ENCODE data around the gene CSRP1.
"Not testable (repeated sequence)": the region's sequence is repeated elsewhere in the genome, so short reads cannot be mapped to it uniquely, and the experiment has no call there.

The CSRP1 gene

GRCh38 chr1:201528631-201529252 lies 21.8 kb upstream of the CSRP1 start:
- Mint-ChIP-seq H3K27me3 (no peaks in the 10 kb centered on the region), H3K4me1 (ENCODE audit: low read depth) (no peaks in the 10 kb centered on the region), H3K36me3 (ENCODE audit: low read depth) (peaks cover 17% of the 10 kb centered on the region), H3K9me3 (no peaks in the 10 kb centered on the region), H3K4me3 (no peak overlapping the region), H3K27ac (no peak overlapping the region)

DNA sequence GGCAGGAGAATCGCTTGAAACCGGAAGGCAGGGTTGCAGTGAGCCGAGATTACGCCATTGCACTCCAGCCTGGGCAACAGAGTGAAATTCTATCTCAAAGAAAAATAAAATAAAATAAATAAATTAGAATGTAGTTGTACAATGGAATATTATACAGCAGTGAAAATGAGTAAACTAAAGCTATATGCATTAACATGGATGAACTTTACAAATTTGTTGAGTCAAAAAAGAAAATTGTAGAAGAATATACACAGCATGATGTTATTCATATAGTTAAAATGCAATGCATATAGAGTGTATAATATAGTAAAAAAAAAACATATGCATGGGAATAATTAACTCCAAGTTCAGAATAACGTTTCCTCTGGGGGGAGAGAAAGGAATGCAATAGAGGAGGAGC lies 21.0 kb upstream of the CSRP1 start:
- H3K27ac Mint-ChIP-seq: no peak overlapping the region
- H3K4me1 Mint-ChIP-seq (ENCODE audit: low read depth): no peaks in the 10 kb centered on the region
- H3K36me3 Mint-ChIP-seq (ENCODE audit: low read depth): peaks cover 20% of the 10 kb centered on the region
- H3K9me3 Mint-ChIP-seq: no peaks in the 10 kb centered on the region
- no peak overlapping the region for H3K4me3 Mint-ChIP-seq
- no peaks in the 10 kb centered on the region for H3K27me3 Mint-ChIP-seq

DNA sequence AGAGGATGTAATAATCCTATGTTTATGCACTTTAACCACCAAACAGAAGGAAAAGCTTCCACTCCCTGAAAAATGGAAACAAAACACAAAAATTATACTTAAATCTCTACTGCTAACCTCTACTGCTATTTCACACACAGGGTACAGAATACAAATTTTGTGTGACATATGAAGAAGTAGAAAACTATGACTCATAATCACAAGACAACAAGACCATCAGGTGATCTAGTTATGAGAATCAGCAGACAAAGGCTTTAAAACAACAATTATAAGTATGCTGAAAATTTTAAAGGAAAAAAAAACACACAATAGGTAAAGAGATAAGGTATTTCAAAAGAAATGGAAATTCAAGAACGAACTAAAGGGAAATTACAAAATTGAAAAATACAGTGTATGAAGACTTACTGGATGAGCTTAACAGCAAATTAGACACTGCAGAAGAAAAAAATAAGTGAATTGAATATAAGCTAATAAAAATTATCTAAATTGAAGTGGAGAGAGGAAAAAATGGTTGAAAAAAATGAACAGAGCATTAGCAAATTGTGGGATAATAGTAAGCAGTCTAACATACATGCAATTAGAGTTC lies 18.4 kb upstream of the CSRP1 start:
- no peaks in the 10 kb centered on the region for H3K4me1 Mint-ChIP-seq (ENCODE audit: low read depth)
- peaks cover 26% of the 10 kb centered on the region for H3K36me3 Mint-ChIP-seq (ENCODE audit: low read depth)
- H3K27ac Mint-ChIP-seq: no peak overlapping the region
- H3K9me3 Mint-ChIP-seq: no peaks in the 10 kb centered on the region
- no peaks in the 10 kb centered on the region for H3K27me3 Mint-ChIP-seq
- no peak overlapping the region for H3K4me3 Mint-ChIP-seq

GRCh38 chr1:201520046-201520575 lies 13.2 kb upstream of the CSRP1 start:
- H3K27ac Mint-ChIP-seq, H3K9me3 Mint-ChIP-seq: not testable (repeated sequence)

GRCh38 chr1:201518071-201518470 lies 11.1 kb upstream of the CSRP1 start:
- Mint-ChIP-seq H3K4me3 (no peak overlapping the region), H3K9me3 (no peaks in the 10 kb centered on the region), H3K27ac (no peak overlapping the region), H3K27me3 (no peaks in the 10 kb centered on the region), H3K36me3 (ENCODE audit: low read depth) (peaks cover 19% of the 10 kb centered on the region), H3K4me1 (ENCODE audit: low read depth) (peaks cover 12% of the 10 kb centered on the region)

More at GRCh38 chr1:201520046-201520575, 13.2 kb upstream of the CSRP1 start:
- Mint-ChIP-seq H3K36me3 (ENCODE audit: low read depth) (peaks cover 22% of the 10 kb centered on the region), H3K4me1 (ENCODE audit: low read depth) (peaks cover 10% of the 10 kb centered on the region)
- not testable (repeated sequence) for H3K27me3 Mint-ChIP-seq, H3K4me3 Mint-ChIP-seq

- Mint-ChIP-seq H3K4me1 (ENCODE audit: low read depth) (peaks cover 12% of the 10 kb centered on the region), H3K4me3 (no peak overlapping the region), H3K36me3 (ENCODE audit: low read depth) (peaks cover 18% of the 10 kb centered on the region), H3K9me3 (no peaks in the 10 kb centered on the region), H3K27me3 (no peaks in the 10 kb centered on the region), H3K27ac (no peak overlapping the region)
Measured at GRCh38 chr1:201517631-201518030, 10.7 kb upstream of the CSRP1 start.

DNA sequence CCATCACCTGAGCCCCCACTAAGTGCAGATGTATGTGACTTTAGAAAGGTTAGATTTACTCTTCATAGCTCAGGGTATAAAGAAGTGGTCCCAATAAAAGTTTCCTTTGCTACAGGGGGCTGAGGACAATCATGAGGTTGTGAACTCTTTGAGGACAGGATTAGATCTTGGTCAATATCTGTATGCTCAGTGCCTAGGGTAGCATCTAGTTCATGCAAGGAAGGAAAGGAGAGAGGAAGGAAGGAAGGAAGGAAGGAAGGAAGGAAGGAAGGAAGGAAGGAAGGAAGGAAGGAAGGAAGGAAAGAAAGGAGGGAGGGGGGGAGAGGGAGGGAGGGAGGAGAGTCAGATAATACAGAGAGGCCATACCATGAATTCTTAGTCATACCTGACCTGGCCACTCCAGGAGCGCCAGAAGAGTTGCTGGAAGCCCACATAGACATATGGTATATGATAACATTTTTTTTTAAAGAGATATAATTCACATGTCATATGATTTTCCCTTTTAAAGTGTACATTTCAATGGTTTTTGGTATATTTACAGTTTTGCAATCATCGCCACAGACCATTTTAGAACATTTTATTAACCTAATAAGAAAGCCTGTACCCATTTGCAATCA lies 9.7 kb upstream of the CSRP1 start:
- Mint-ChIP-seq H3K4me3 (no peak overlapping the region), H3K27me3 (no peaks in the 10 kb centered on the region), H3K9me3 (no peaks in the 10 kb centered on the region), H3K27ac (no peak overlapping the region), H3K36me3 (ENCODE audit: low read depth) (peaks cover 10% of the 10 kb centered on the region), H3K4me1 (ENCODE audit: low read depth) (peaks cover 12% of the 10 kb centered on the region)

GRCh38 chr1:201515895-201516294 lies 9.0 kb upstream of the CSRP1 start:
- Mint-ChIP-seq H3K27ac (no peak overlapping the region), H3K36me3 (ENCODE audit: low read depth) (peaks cover 10% of the 10 kb centered on the region)

DNA sequence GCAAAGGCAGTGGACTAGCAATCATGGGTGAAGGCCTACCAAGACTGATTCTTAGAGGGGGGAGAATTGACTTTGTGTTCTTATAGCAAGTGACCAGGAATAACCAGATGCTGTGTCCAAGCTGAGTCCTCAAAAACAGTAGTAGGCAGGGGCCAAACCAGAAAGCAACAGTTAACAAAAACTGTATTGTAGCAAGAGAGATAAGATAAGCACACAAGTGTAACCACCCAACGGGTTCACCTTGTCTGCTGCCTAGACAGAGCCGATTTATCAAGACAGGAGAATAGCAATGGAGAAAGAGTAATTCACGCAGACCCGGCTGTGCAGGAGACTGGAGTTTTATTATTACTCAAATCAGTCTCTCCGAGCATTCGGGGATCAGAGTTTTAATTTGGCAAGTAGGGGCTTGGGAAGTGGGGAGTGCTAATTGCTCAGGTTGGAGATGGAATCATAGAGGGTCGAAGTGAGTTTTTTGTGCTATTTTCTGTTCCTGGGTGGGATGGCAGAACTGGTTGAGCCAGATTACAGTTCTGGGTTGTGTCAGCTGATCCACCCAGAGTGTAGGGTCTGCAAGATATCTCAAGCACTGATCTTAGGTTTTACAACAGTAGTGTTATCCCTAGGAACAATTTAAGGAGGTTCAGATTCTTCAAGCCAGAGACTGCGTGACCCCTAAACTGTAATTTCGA lies 8.3 kb upstream of the CSRP1 start:
- Mint-ChIP-seq H3K36me3 (ENCODE audit: low read depth) (peaks cover 5% of the 10 kb centered on the region), H3K4me1 (ENCODE audit: low read depth) (peaks cover 12% of the 10 kb centered on the region), H3K27me3 (no peaks in the 10 kb centered on the region), H3K27ac (no peak overlapping the region), H3K4me3 (no peak overlapping the region), H3K9me3 (no peaks in the 10 kb centered on the region)

More at GRCh38 chr1:201515895-201516294, 9.0 kb upstream of the CSRP1 start:
- H3K4me1 Mint-ChIP-seq (ENCODE audit: low read depth): peaks cover 12% of the 10 kb centered on the region
- H3K9me3 Mint-ChIP-seq: no peaks in the 10 kb centered on the region
- H3K27me3 Mint-ChIP-seq: no peaks in the 10 kb centered on the region
- H3K4me3 Mint-ChIP-seq: no peak overlapping the region

GRCh38 chr1:201514466-201514865 lies 7.5 kb upstream of the CSRP1 start:
- Mint-ChIP-seq H3K4me3 (no peak overlapping the region), H3K27me3 (no peaks in the 10 kb centered on the region), H3K27ac (no peak overlapping the region), H3K9me3 (no peaks in the 10 kb centered on the region), H3K36me3 (ENCODE audit: low read depth) (peaks cover 4% of the 10 kb centered on the region), H3K4me1 (ENCODE audit: low read depth) (peaks cover 12% of the 10 kb centered on the region)

DNA sequence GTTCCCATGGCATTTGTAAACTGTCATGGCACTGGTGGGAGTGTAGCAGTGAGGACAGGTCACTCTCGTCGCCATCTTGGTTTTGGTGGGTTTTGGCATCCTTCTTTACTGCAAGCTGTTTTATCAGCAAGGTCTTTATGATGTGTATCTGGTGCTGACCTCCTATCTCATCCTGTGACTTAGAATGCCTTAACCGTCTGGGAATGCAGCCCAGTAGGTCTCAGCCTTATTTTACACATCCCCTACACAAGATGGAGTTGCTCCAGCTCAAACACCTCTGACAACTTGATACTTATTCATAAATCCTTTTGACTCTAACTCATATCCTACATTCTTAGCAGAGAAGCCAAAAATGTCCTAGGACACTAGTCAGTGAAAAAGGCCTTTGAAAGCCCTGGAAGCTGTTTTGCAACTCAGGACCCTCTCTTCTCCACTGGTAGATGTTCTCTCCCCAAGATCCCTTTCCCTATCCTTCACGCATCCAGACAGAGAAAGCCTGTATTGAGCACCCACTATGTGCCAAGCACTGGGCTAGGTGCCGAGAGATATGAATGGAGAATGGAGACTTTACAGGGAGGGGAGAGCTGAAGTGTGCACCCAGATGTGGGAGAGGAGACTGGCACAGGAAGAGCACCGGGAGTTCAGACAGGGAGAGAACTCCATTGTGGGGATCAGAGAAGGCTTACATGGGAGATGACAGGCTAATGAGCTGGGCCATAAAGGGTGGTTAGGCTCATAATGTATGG lies 6.7 kb upstream of the CSRP1 start:
- no peaks in the 10 kb centered on the region for H3K9me3 Mint-ChIP-seq
- H3K27ac Mint-ChIP-seq: no peak overlapping the region
- H3K4me1 Mint-ChIP-seq (ENCODE audit: low read depth): peaks cover 16% of the 10 kb centered on the region
- no peak overlapping the region for H3K4me3 Mint-ChIP-seq
- no peaks in the 10 kb centered on the region for H3K27me3 Mint-ChIP-seq
- H3K36me3 Mint-ChIP-seq (ENCODE audit: low read depth): peaks cover 4% of the 10 kb centered on the region

GRCh38 chr1:201511941-201512539 lies 5.1 kb upstream of the CSRP1 start:
- Mint-ChIP-seq H3K36me3 (ENCODE audit: low read depth) (peaks cover 4% of the 10 kb centered on the region), H3K4me1 (ENCODE audit: low read depth) (peaks cover 25% of the 10 kb centered on the region), H3K4me3 (no peak overlapping the region), H3K27ac (no peak overlapping the region), H3K27me3 (no peaks in the 10 kb centered on the region), H3K9me3 (no peaks in the 10 kb centered on the region)

GRCh38 chr1:201511396-201511940 lies 4.5 kb upstream of the CSRP1 start:
- H3K4me1 Mint-ChIP-seq (ENCODE audit: low read depth): peaks cover 26% of the 10 kb centered on the region
- H3K27me3 Mint-ChIP-seq: no peaks in the 10 kb centered on the region
- no peak overlapping the region for H3K4me3 Mint-ChIP-seq
- H3K9me3 Mint-ChIP-seq: no peaks in the 10 kb centered on the region
- H3K36me3 Mint-ChIP-seq (ENCODE audit: low read depth): peaks cover 4% of the 10 kb centered on the region
- H3K27ac Mint-ChIP-seq: no peak overlapping the region

DNA sequence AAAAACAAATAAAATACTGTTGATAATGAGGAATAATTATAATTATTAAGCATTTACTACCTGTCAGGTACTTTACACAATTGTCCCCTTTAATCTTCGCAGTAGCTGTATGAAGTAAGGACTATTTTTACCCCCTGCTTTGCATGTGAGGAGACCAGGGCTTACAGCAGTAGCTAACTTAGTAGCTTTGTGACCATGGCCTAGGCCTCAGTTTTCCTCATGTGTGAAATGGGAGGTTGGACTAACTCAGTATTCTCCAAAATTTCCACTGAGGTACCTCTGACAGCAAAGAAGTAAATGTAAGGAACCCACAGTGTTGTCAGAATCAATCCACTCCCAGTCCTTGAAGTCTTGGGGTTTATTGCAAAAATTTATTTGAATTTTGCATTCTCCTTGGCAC lies 3.8 kb upstream of the CSRP1 start:
- H3K27ac Mint-ChIP-seq: no peak overlapping the region
- no peaks in the 10 kb centered on the region for H3K27me3 Mint-ChIP-seq
- H3K9me3 Mint-ChIP-seq: no peaks in the 10 kb centered on the region
- H3K36me3 Mint-ChIP-seq (ENCODE audit: low read depth): peaks cover 4% of the 10 kb centered on the region
- peaks cover 29% of the 10 kb centered on the region for H3K4me1 Mint-ChIP-seq (ENCODE audit: low read depth)
- H3K4me3 Mint-ChIP-seq: no peak overlapping the region
